DND-41 (cell line): ENCODE results near the gene ITPR1.

Experiments
- ATAC-seq: fragments of 200-7000 bp; cut with Tn5 transposase; 3 replicates; pipeline ENCODE4 v1.9.1; 2021; ENCODE audit warnings: low read depth; ENCODE audit not compliant: insufficient read depth
- DNase-seq: peaks from one replicate; pipeline ENCODE4 v3.0.0-alpha.2; 2020
- H2AFZ ChIP-seq: 2 replicates; pipeline ENCODE4 v1.6.0; 2012; ENCODE audit warnings: low read depth, low read length
- H3K27ac ChIP-seq: 2 replicates; pipeline ENCODE4 v1.5.1; 2012; ENCODE audit warnings: low read length, inconsistent platforms
- H3K27me3 ChIP-seq: fragments of 200-600 bp; sonication (generic); 2 replicates; pipeline ENCODE4 v1.6.0; 2012; ENCODE audit warnings: low read length, mild to moderate bottlenecking, inconsistent platforms; ENCODE audit not compliant: insufficient read depth, poor library complexity
- H3K36me3 ChIP-seq: 2 replicates; pipeline ENCODE4 v1.5.1; 2012; ENCODE audit warnings: low read length, inconsistent platforms; ENCODE audit not compliant: insufficient read depth
- H3K4me1 ChIP-seq: 2 replicates; pipeline ENCODE4 v1.5.1; 2012; ENCODE audit warnings: mild to moderate bottlenecking, low read length; ENCODE audit not compliant: insufficient read depth
- H3K4me2 ChIP-seq: 2 replicates; pipeline ENCODE4 v1.6.0; 2012; ENCODE audit warnings: mild to moderate bottlenecking, moderate library complexity, low read length, inconsistent platforms; ENCODE audit not compliant: insufficient read depth
- H3K4me3 ChIP-seq, 2 experiments: fragments of 200-600 bp in 1 of 2; shearing (Covaris generic) in 1 of 2; 2 replicates each; pipeline ENCODE4 v1.5.1; 2012 to 2016; ENCODE audit warnings: inconsistent platforms in 2 of 2, low read length in 2 of 2, mild to moderate bottlenecking in 2 of 2, low read depth in 1 of 2, moderate library complexity in 1 of 2
- H3K79me2 ChIP-seq: 2 replicates; pipeline ENCODE4 v1.6.0; 2012; ENCODE audit warnings: low read length, inconsistent platforms; ENCODE audit not compliant: insufficient read depth
- H3K9ac ChIP-seq: 2 replicates; pipeline ENCODE4 v1.6.0; 2012; ENCODE audit warnings: low read depth, mild to moderate bottlenecking, inconsistent platforms, low read length, moderate library complexity
- H3K9me3 ChIP-seq: 2 replicates; pipeline ENCODE4 v1.5.1; 2012; ENCODE audit warnings: low read length, moderate library complexity, mild to moderate bottlenecking, inconsistent platforms; ENCODE audit not compliant: insufficient read depth, severe bottlenecking
- H4K20me1 ChIP-seq: 2 replicates; pipeline ENCODE4 v1.6.0; 2012; ENCODE audit warnings: low read length; ENCODE audit not compliant: insufficient read depth
- CTCF ChIP-seq: IDR thresholded peaks from 2 replicates; pipeline ENCODE4 v1.5.1; 2012; ENCODE audit warnings: borderline replicate concordance, low read length, moderate library complexity, mild to moderate bottlenecking; ENCODE audit not compliant: poor library complexity, severe bottlenecking; ENCODE audit errors: extremely low read depth
- EZH2 ChIP-seq: IDR thresholded peaks from 3 replicates; pipeline ENCODE4 v1.6.1; 2012; ENCODE audit warnings: borderline replicate concordance, low read depth, mild to moderate bottlenecking, moderate library complexity, low read length, inconsistent platforms; ENCODE audit not compliant: severe bottlenecking

ITPR1 gene

GRCh38 chr3:4501437-4501836 lies 8.3 kb downstream of the ITPR1 start:
- TF ChIP-seq CTCF (no peak), EZH2 (no peak)
- Histone ChIP-seq H3K4me3 (no peak overlapping the region), H2AFZ (no peak overlapping the region), H3K4me2 (no peak overlapping the region), H3K79me2 (no peaks in the 10 kb centered on the region), H3K9me3 (no peaks in the 10 kb centered on the region), H3K36me3 (0 out of 2 replicates have a peak, but pooled peaks cover 5% of the 10 kb centered on the region), H3K4me1 (peaks cover 15% of the 10 kb centered on the region; the same call in 1 of the 2 replicates), H4K20me1 (no peaks in the 10 kb centered on the region), H3K27me3 (no peaks in the 10 kb centered on the region), H3K9ac (no peak overlapping the region), H3K27ac (no peak overlapping the region)
- ATAC-seq (no peak), DNase-seq (no peak)

GRCh38 chr3:4501927-4502326 lies 8.8 kb downstream of the ITPR1 start:
- Histone ChIP-seq H3K9ac (no peak overlapping the region), H3K4me1 (peaks cover 15% of the 10 kb centered on the region; the same call in 1 of the 2 replicates), H4K20me1 (no peaks in the 10 kb centered on the region), H3K4me2 (no peak overlapping the region), H2AFZ (no peak overlapping the region), H3K4me3 (no peak overlapping the region), H3K27me3 (no peaks in the 10 kb centered on the region), H3K79me2 (no peaks in the 10 kb centered on the region), H3K9me3 (no peaks in the 10 kb centered on the region), H3K27ac (no peak overlapping the region), H3K36me3 (0 out of 2 replicates have a peak, but pooled peaks cover 5% of the 10 kb centered on the region)
- TF ChIP-seq CTCF (no peak), EZH2 (no peak)
- ATAC-seq (no peak), DNase-seq (no peak)

- H3K9ac ChIP-seq: no peak overlapping the region
- H3K9me3 ChIP-seq: no peaks in the 10 kb centered on the region
- no peaks in the 10 kb centered on the region for H3K79me2 ChIP-seq
- TF ChIP-seq CTCF (no peak), EZH2 (no peak)
- 0 out of 2 replicates have a peak, but pooled peaks cover 5% of the 10 kb centered on the region for H3K36me3 ChIP-seq
- H4K20me1 ChIP-seq: no peaks in the 10 kb centered on the region
- no peak overlapping the region for H3K27ac ChIP-seq
- H3K27me3 ChIP-seq: no peaks in the 10 kb centered on the region
- no peak overlapping the region for H2AFZ ChIP-seq
- H3K4me1 ChIP-seq: peaks cover 15% of the 10 kb centered on the region; the same call in 1 of the 2 replicates
- DNase-seq (no peak), ATAC-seq (no peak)
- H3K4me3 ChIP-seq: no peak overlapping the region
- H3K4me2 ChIP-seq: no peak overlapping the region
Observed at GRCh38 chr3:4503050-4503449, 9.9 kb downstream of the ITPR1 start.
